Panc1 (cell line): ENCODE measurements around the gene MEGF9.

Source experiments
- POLR2AphosphoS5 ChIP-seq: IDR thresholded peaks from 2 replicates; pipeline ENCODE4 v1.6.1; 2012; ENCODE audit warnings: mild to moderate bottlenecking, low read depth, low read length, moderate library complexity
- TCF7L2 ChIP-seq: IDR thresholded peaks from 2 replicates; pipeline ENCODE4 v1.6.1; 2011; ENCODE audit warnings: mild to moderate bottlenecking, low read depth, low read length, inconsistent platforms
- TF ChIP-seq, protein P1 (sequence below): fragments of 450-650 bp; IDR thresholded peaks from 2 replicates; pipeline ENCODE4 v1.5.1; 2017; ENCODE audit warnings: mild to moderate bottlenecking

DNA sequence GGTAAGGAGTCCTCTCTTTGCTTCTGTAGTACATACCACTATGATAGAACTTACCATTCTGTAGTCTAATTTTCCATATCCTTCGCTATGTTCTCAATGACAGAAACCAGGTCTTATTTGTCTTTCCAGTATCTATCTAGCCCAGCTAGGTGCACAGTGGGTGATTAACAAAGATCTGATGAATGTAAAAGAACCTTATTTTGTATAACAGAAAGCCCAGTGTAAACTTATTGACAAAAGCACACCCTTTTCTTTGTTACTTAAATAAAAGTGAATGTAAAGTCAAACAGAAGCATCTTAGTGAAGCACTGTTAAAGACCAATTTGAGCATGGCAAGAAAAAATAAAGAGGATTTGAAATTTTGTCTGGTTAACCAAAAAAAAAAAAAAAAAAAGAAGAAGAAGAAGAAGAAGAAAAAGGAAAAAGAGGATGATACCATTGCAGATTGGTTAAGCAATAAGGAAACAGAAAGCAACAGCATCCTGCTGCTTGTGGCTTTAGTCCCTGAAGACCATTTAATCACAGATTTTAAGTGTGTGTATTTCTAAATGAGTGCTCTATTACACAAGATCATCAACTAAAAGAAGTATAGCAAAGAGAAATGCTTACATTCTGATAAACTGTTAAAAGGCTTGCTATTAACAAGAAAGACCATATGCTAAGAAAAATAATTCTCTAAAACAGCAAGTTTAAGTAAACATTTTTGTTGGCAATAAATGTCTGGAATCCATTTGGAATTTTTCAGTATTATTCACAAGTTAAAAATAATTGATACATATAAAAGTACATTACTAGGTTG lies 21.2 kb downstream of the MEGF9 start:
- TF ChIP-seq, protein P1, sequence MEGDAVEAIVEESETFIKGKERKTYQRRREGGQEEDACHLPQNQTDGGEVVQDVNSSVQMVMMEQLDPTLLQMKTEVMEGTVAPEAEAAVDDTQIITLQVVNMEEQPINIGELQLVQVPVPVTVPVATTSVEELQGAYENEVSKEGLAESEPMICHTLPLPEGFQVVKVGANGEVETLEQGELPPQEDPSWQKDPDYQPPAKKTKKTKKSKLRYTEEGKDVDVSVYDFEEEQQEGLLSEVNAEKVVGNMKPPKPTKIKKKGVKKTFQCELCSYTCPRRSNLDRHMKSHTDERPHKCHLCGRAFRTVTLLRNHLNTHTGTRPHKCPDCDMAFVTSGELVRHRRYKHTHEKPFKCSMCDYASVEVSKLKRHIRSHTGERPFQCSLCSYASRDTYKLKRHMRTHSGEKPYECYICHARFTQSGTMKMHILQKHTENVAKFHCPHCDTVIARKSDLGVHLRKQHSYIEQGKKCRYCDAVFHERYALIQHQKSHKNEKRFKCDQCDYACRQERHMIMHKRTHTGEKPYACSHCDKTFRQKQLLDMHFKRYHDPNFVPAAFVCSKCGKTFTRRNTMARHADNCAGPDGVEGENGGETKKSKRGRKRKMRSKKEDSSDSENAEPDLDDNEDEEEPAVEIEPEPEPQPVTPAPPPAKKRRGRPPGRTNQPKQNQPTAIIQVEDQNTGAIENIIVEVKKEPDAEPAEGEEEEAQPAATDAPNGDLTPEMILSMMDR: no peak
- TF ChIP-seq POLR2AphosphoS5 (no peak), TCF7L2 (no peak)
